Lower leg skin (tissue), 3 donors: Measurements from ENCODE around the gene HLA-DRA.

Source experiments
- POLR2A ChIP-seq, 2 donors: fragments of 450-650 bp; IDR thresholded peaks; one replicate each; pipeline ENCODE4 v1.6.1; 2016 to 2017; ENCODE audit warnings: antibody characterized with exemption in 2 of 2, mild to moderate bottlenecking in 1 of 2, moderate library complexity in 1 of 2
- TF ChIP-seq, protein P1 (sequence below), 3 donors: fragments of 450-650 bp; IDR thresholded peaks; one replicate each; pipeline ENCODE4 v1.5.1; 2016; ENCODE audit warnings: antibody characterized with exemption in 3 of 3, mild to moderate bottlenecking in 3 of 3, moderate library complexity in 2 of 3

- TF ChIP-seq, protein P1, sequence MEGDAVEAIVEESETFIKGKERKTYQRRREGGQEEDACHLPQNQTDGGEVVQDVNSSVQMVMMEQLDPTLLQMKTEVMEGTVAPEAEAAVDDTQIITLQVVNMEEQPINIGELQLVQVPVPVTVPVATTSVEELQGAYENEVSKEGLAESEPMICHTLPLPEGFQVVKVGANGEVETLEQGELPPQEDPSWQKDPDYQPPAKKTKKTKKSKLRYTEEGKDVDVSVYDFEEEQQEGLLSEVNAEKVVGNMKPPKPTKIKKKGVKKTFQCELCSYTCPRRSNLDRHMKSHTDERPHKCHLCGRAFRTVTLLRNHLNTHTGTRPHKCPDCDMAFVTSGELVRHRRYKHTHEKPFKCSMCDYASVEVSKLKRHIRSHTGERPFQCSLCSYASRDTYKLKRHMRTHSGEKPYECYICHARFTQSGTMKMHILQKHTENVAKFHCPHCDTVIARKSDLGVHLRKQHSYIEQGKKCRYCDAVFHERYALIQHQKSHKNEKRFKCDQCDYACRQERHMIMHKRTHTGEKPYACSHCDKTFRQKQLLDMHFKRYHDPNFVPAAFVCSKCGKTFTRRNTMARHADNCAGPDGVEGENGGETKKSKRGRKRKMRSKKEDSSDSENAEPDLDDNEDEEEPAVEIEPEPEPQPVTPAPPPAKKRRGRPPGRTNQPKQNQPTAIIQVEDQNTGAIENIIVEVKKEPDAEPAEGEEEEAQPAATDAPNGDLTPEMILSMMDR (IDR thresholded peaks at IDR 0.05): no peak
- no peak for TF ChIP-seq POLR2A (IDR thresholded peaks at IDR 0.05)
These were observed 4.7 kb downstream of the HLA-DRA start for GRCh38 chr6:32444433-32444832.
